Spleen (tissue), 7 donors: Measurements from ENCODE around the gene DNASE1L2.

ENCODE experiments used
- POLR2AphosphoS5 ChIP-seq, 3 donors: sonication (generic); formaldehyde crosslinking; IDR thresholded peaks; one replicate each; pipeline ENCODE4 v1.5.1; 2017; ENCODE audit warnings: antibody characterized with exemption in 3 of 3
- TF ChIP-seq, protein P1 (sequence below), 11 experiments: fragments of 200-600 bp in 7 of 11; fragments of 450-650 bp in 4 of 11; sonication (generic) in 4 of 11; IDR thresholded peaks in 8 of 11; conservative IDR thresholded peaks in 3 of 11; 1 replicate in 7 of 11; 2 replicates in 4 of 11; pipeline versions ENCODE4 v1.4.0 to v1.8.0; 2016 to 2021; ENCODE audit warnings: antibody characterized with exemption in 11 of 11, inconsistent platforms in 4 of 11, mild to moderate bottlenecking in 1 of 11
- donor health status: DM: no; HTN: no; CAD: no; lungs with moderate emphysema.
- donor health status: DM: no; HTN: no; CAD: no.
- donor health status: DM: no; HTN: no; CAD: no.

GRCh38 chr16:2226918-2227317 is 9.3 kb upstream of the DNASE1L2 start:
- TF ChIP-seq, protein P1, sequence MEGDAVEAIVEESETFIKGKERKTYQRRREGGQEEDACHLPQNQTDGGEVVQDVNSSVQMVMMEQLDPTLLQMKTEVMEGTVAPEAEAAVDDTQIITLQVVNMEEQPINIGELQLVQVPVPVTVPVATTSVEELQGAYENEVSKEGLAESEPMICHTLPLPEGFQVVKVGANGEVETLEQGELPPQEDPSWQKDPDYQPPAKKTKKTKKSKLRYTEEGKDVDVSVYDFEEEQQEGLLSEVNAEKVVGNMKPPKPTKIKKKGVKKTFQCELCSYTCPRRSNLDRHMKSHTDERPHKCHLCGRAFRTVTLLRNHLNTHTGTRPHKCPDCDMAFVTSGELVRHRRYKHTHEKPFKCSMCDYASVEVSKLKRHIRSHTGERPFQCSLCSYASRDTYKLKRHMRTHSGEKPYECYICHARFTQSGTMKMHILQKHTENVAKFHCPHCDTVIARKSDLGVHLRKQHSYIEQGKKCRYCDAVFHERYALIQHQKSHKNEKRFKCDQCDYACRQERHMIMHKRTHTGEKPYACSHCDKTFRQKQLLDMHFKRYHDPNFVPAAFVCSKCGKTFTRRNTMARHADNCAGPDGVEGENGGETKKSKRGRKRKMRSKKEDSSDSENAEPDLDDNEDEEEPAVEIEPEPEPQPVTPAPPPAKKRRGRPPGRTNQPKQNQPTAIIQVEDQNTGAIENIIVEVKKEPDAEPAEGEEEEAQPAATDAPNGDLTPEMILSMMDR (IDR thresholded peaks at IDR 0.05 in 8 of 11, conservative IDR thresholded peaks at IDR 0.05 in 3 of 11) = no peak
- TF ChIP-seq POLR2AphosphoS5 (IDR thresholded peaks at IDR 0.05) = no peak
